Common myeloid progenitor, CD34-positive (primary cell): ENCODE results near the gene FIBCD1.

Experiments used
- CTCF ChIA-PET: fragments of 350-600 bp; sonication (Branson Sonifier 250); formaldehyde crosslinking; loops from one replicate; lab custom pipeline; 2021; ENCODE audit warnings: antibody characterized with exemption; lab: Charles Lee
- POLR2A ChIA-PET: fragments of 350-600 bp; sonication (Branson Sonifier 250); formaldehyde crosslinking; loops from one replicate; lab custom pipeline; 2021; ENCODE audit warnings: antibody characterized with exemption; lab: Charles Lee
- DNase-seq, 3 donors: peaks; one replicate each; pipeline versions ENCODE4 v3.0.0 to v3.0.0-alpha.2; 2013
- H3K27ac ChIP-seq, 2 experiments: 1 replicate in 1 of 2; 2 replicates in 1 of 2; pipeline ENCODE4 v1.7.0; 2013; ENCODE audit warnings: inconsistent platforms in 2 of 2, low read length in 2 of 2, mild to moderate bottlenecking in 2 of 2, low read depth in 1 of 2, moderate library complexity in 1 of 2; ENCODE audit not compliant: severe bottlenecking in 2 of 2, insufficient read depth in 1 of 2, poor library complexity in 1 of 2
- H3K27me3 ChIP-seq, 5 experiments: replicated peaks in 2 of 5; 1 replicate in 3 of 5; 2 replicates in 2 of 5; pipeline versions ENCODE4 v1.6.1 to v1.7.0; 2013; ENCODE audit warnings: low read length in 4 of 5, mild to moderate bottlenecking in 2 of 5, moderate library complexity in 2 of 5, inconsistent platforms in 1 of 5; ENCODE audit not compliant: insufficient read depth in 5 of 5, control insufficient read depth in 4 of 5
- H3K36me3 ChIP-seq, 4 experiments: 1 replicate in 2 of 4; 2 replicates in 2 of 4; pipeline versions ENCODE4 v1.6.1 to v1.7.0; 2013; ENCODE audit warnings: low read length in 3 of 4, control low read depth in 1 of 4, mild to moderate bottlenecking in 1 of 4; ENCODE audit not compliant: control insufficient read depth in 4 of 4, insufficient read depth in 4 of 4
- H3K4me1 ChIP-seq, 4 experiments: 1 replicate in 3 of 4; 2 replicates in 1 of 4; pipeline versions ENCODE4 v1.6.1 to v1.7.1; 2013; ENCODE audit warnings: low read length in 3 of 4, mild to moderate bottlenecking in 3 of 4, control low read depth in 1 of 4, inconsistent platforms in 1 of 4, moderate library complexity in 1 of 4; ENCODE audit not compliant: control insufficient read depth in 4 of 4, insufficient read depth in 4 of 4; ENCODE audit errors: control extremely low read depth in 1 of 4
- H3K4me3 ChIP-seq, 7 experiments: 1 replicate in 4 of 7; 2 replicates in 3 of 7; pipeline versions ENCODE4 v1.5.1 to v1.7.0; 2013; ENCODE audit warnings: mild to moderate bottlenecking in 7 of 7, low read length in 6 of 7, moderate library complexity in 6 of 7, inconsistent platforms in 2 of 7, low read depth in 2 of 7, control low read depth in 1 of 7; ENCODE audit not compliant: insufficient read depth in 4 of 7, control insufficient read depth in 1 of 7; ENCODE audit errors: extremely low read depth in 1 of 7
- H3K9me3 ChIP-seq, 5 experiments: 1 replicate in 4 of 5; 2 replicates in 1 of 5; pipeline versions ENCODE4 v1.6.1 to v1.7.1; 2013; ENCODE audit warnings: low read length in 4 of 5, mild to moderate bottlenecking in 2 of 5, inconsistent platforms in 1 of 5, low read depth in 1 of 5, moderate library complexity in 1 of 5; ENCODE audit not compliant: control insufficient read depth in 4 of 5, insufficient read depth in 2 of 5; ENCODE audit errors: control extremely low read depth in 1 of 5
- WGBS: methylation state at CpG from one replicate; pipeline ENCODE4 v1.1.5; 2013; ENCODE audit not compliant: insufficient coverage; 5-methylcytosine and 5-hydroxymethylcytosine counted together

FIBCD1 gene

GRCh38 chr9:130891688-130892476 is 47.2 kb downstream of the FIBCD1 start:
- Histone ChIP-seq H3K36me3 (peaks cover 2 to 37% (median 18%) of the 10 kb centered on the region in 4 experiments), H3K27me3 (no peaks in the 10 kb centered on the region), H3K4me1 (peaks cover 0 to 17% (median 12%) of the 10 kb centered on the region in 4 experiments), H3K27ac (no peak overlapping the region), H3K9me3 (no peaks in the 10 kb centered on the region), H3K4me3 (no peak overlapping the region)
- no peak for DNase-seq
- ChIA-PET CTCF (interaction anchor here (3.7 kb wide), 1 partner anchor 106 kb away, joined by 17 read pairs; no protein-coding TSS in a partner anchor), POLR2A (no interaction called here)
- WGBS = 96% methylated on average over 15 of the region's 18 CpGs

DNA sequence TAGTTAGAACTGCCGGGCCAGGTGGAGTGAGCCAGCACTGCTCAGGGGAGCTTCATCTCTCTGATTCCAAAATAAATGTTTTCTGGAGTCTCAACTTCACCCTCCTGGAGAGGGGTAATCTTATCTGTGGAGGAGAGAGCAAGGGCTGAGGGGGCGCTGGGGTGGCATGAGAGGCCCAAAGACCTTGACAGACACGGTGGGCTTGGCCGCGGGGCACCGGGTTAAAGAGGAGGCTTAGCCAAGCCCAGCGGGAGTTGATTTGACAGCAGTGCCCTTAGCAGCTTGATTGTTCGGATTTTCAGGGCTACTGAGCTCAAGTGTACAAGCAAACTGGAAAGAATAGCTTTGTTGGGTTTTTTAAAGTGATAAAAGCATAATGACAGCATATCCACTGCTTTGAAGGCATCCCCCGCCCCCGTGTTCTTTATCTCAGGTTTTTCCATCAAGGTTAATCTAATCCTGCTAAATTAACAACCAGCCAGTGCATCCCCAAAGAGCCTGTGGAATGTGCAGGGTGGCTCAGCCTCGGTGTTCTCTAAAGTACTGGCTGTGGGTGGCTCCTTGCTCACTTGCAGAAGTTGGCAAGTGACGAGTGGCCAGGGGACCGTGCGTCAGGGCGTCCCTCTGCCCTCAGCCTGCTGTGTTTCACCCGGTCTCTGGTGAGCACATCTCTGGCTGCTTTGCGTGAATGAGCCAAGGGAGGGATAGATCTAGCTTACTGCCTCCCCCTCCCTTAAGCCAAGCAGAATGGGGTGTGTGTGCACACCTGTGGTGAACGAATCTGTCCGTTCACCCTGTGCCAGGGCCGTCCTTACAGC is 48.0 kb downstream of the FIBCD1 start:
- Histone ChIP-seq H3K27ac (no peak overlapping the region), H3K27me3 (no peaks in the 10 kb centered on the region), H3K4me3 (no peak overlapping the region), H3K4me1 (peaks cover 0 to 17% (median 12%) of the 10 kb centered on the region in 4 experiments), H3K36me3 (peaks cover 2 to 45% (median 24%) of the 10 kb centered on the region in 4 experiments), H3K9me3 (no peaks in the 10 kb centered on the region)
- WGBS = 94% methylated on average over 19 of the region's 20 CpGs
- ChIA-PET POLR2A (no interaction called here), CTCF (interaction anchor here (1.0 to 3.7 kb wide), 4 partner anchors 10 to 155 kb away, joined by 3 to 17 read pairs (median 6); no protein-coding TSS in a partner anchor)
- DNase-seq = no peak

GRCh38 chr9:130890124-130890523 is 48.9 kb downstream of the FIBCD1 start:
- POLR2A ChIA-PET = no interaction called here
- no peak for DNase-seq
- Histone ChIP-seq H3K27me3 (no peaks in the 10 kb centered on the region), H3K4me1 (peaks cover 0 to 17% (median 12%) of the 10 kb centered on the region in 4 experiments), H3K36me3 (peaks cover 2 to 54% (median 34%) of the 10 kb centered on the region in 4 experiments), H3K9me3 (no peaks in the 10 kb centered on the region), H3K27ac (no peak overlapping the region), H3K4me3 (no peak overlapping the region)
- CTCF ChIA-PET = interaction anchor here (1.0 to 2.6 kb wide), 3 partner anchors 9 to 156 kb away, joined by 3 to 8 read pairs (median 5); no protein-coding TSS in a partner anchor
- 98% methylated on average over 7 of the region's 9 CpGs for WGBS

GRCh38 chr9:130888146-130888885 is 50.7 kb downstream of the FIBCD1 start:
- Histone ChIP-seq H3K4me3 (no peak overlapping the region), H3K9me3 (no peaks in the 10 kb centered on the region), H3K36me3 (peaks cover 6 to 72% (median 49%) of the 10 kb centered on the region in 4 experiments), H3K4me1 (peaks cover 0 to 7% (median 4%) of the 10 kb centered on the region in 4 experiments), H3K27me3 (no peaks in the 10 kb centered on the region), H3K27ac (no peak overlapping the region)
- ChIA-PET CTCF (interaction anchor here (0.7 to 2.6 kb wide), 6 partner anchors 17 to 187 kb away, joined by 3 to 8 read pairs (median 4); no protein-coding TSS in a partner anchor), POLR2A (no interaction called here)
- no peak for DNase-seq
- 97% methylated on average over 18 of the region's 22 CpGs for WGBS

DNA sequence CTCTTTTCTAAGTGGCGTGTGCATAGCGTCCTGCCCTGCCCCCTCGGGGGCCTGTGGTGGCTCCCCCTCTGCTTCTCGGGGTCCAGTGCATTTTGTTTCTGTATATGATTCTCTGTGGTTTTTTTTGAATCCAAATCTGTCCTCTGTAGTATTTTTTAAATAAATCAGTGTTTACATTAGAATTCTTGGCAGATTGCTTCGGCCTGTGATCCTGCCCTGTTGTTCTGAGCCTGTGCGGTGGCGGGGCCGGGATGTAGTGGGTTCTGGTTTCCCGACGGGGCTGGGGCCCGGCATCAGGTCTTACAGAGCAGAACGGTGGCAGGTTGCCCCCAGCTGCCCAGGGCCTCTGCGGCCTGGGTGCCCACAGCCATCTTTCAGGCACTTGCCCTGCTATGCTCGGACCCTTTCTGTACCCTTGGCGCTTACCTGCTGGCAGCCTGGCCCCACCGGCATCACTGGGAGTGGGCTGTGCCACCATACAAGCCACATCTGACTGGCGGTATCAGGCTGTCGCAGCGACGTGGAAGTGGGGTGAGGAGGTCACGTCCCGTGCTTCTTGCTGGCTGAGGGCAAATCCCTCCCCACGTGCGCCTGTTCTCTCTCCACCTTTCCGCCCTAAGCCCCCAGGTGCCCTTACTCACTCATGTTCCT is 51.4 kb downstream of the FIBCD1 start:
- no peak for DNase-seq
- CTCF ChIA-PET = interaction anchor here (0.9 to 2.3 kb wide), 3 partner anchors 16 to 186 kb away, joined by 3 to 6 read pairs (median 3); no protein-coding TSS in a partner anchor
- Histone ChIP-seq H3K9me3 (no peaks in the 10 kb centered on the region), H3K27ac (no peak overlapping the region), H3K27me3 (no peaks in the 10 kb centered on the region), H3K4me1 (no peaks in the 10 kb centered on the region), H3K4me3 (no peak overlapping the region), H3K36me3 (peaks cover 6 to 76% (median 49%) of the 10 kb centered on the region in 4 experiments)
- POLR2A ChIA-PET = no interaction called here
- WGBS = 97% methylated on average over 14 of the region's 25 CpGs

DNA sequence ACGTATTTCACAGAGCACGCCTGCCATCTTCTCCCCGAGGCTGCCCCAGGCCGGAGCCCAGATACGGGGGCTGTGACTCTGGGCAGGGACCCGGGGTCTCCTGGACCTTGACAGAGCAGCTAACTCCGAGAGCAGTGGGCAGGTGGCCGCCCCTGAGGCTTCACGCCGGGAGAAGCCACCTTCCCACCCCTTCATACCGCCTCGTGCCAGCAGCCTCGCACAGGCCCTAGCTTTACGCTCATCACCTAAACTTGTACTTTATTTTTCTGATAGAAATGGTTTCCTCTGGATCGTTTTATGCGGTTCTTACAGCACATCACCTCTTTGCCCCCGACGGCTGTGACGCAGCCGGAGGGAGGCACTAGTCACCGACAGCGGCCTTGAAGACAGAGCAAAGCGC is 52.1 kb downstream of the FIBCD1 start:
- CTCF ChIA-PET = interaction anchor here (2.3 kb wide), 1 partner anchor 186 kb away, joined by 6 read pairs; no protein-coding TSS in a partner anchor
- no peak for DNase-seq
- POLR2A ChIA-PET = no interaction called here
- H3K27ac ChIP-seq = no peak overlapping the region
- no peak overlapping the region for H3K4me3 ChIP-seq
- H3K27me3 ChIP-seq = no peaks in the 10 kb centered on the region
- H3K36me3 ChIP-seq = peaks cover 6 to 75% (median 52%) of the 10 kb centered on the region in 4 experiments
- WGBS = 94% methylated on average over 23 of the region's 23 CpGs
- H3K4me1 ChIP-seq = no peaks in the 10 kb centered on the region
- H3K9me3 ChIP-seq = no peaks in the 10 kb centered on the region
